ENCODE measurements around the gene LRRN1. TPM values are rescaled to one million over a fixed set of nuclear protein-coding genes. Genes with fewer than 3 reads are reported as not detected.

Gene LRRN1
- total RNA-seq: 26.6 TPM
- polyA plus RNA-seq (ENCODE audit: insufficient read depth in 1 of 8, insufficient read length in 8 of 8, low replicate concordance in 1 of 8): 100 to 1,000 TPM in 2 of 8 donors, 10 to 100 TPM in 6; 49.1 to 133 (median 84.8) TPM
- long read RNA-seq, donor 1, transcript LRRN1-201 (2 exons, 3,823 nt): major isoform, 9 of 11 reads
- long read RNA-seq, donor 1, partial matches to known transcripts: 0 of 11 reads
- long read RNA-seq, donor 1, other reads (novel, unspliced or antisense): 0 of 11 reads
- long read RNA-seq, donor 2, partial matches to known transcripts: 0 of 1 reads
- long read RNA-seq, donor 2, other reads (novel, unspliced or antisense): 0 of 1 reads
- long read RNA-seq, donor 3, transcript LRRN1-201 (2 exons, 3,823 nt): major isoform, 17 of 20 reads
- long read RNA-seq, donor 3, partial matches to known transcripts: 0 of 20 reads
- long read RNA-seq, donor 3, other reads (novel, unspliced or antisense): 0 of 20 reads
- long read RNA-seq, donor 4, transcript LRRN1-201 (2 exons, 3,823 nt): major isoform, 8 of 8 reads
- long read RNA-seq, donor 4, partial matches to known transcripts: 0 of 8 reads
- long read RNA-seq, donor 4, other reads (novel, unspliced or antisense): 0 of 8 reads
- long read RNA-seq, donor 5, transcript LRRN1-201 (2 exons, 3,823 nt): major isoform, 73 of 93 reads
- long read RNA-seq, donor 5, partial matches to known transcripts: 8 of 93 reads
- long read RNA-seq, donor 5, other reads (novel, unspliced or antisense): 9 of 93 reads
- long read RNA-seq, donor 6, transcript LRRN1-201 (2 exons, 3,823 nt): major isoform, 15 of 16 reads
- long read RNA-seq, donor 6, partial matches to known transcripts: 0 of 16 reads
- long read RNA-seq, donor 6, other reads (novel, unspliced or antisense): 0 of 16 reads
- long read RNA-seq, donor 7, transcript LRRN1-201 (2 exons, 3,823 nt): major isoform, 25 of 129 reads
- long read RNA-seq, donor 7, partial matches to known transcripts: 103 of 129 reads
- long read RNA-seq, donor 7, other reads (novel, unspliced or antisense): 0 of 129 reads
- long read RNA-seq, donor 8, transcript LRRN1-201 (2 exons, 3,823 nt): major isoform, 5 of 5 reads
- long read RNA-seq, donor 8, partial matches to known transcripts: 0 of 5 reads
- long read RNA-seq, donor 8, other reads (novel, unspliced or antisense): 0 of 5 reads
- long read RNA-seq, donor 9, transcript LRRN1-201 (2 exons, 3,823 nt): major isoform, 11 of 50 reads
- long read RNA-seq, donor 9, partial matches to known transcripts: 37 of 50 reads
- long read RNA-seq, donor 9, other reads (novel, unspliced or antisense): 0 of 50 reads
- long read RNA-seq, donor 10, transcript LRRN1-201 (2 exons, 3,823 nt): major isoform, 21 of 62 reads
- long read RNA-seq, donor 10, partial matches to known transcripts: 39 of 62 reads
- long read RNA-seq, donor 10, other reads (novel, unspliced or antisense): 0 of 62 reads
- long read RNA-seq, donor 11, transcript LRRN1-201 (2 exons, 3,823 nt): major isoform, 13 of 13 reads
- long read RNA-seq, donor 11, partial matches to known transcripts: 0 of 13 reads
- long read RNA-seq, donor 11, other reads (novel, unspliced or antisense): 0 of 13 reads

- DNase-seq: peak; percentile 91
- Histone ChIP-seq H3K27ac (ENCODE audit: low read length) (peak within 1 kb of the TSS; percentile 84), H3K36me3 (ENCODE audit: control insufficient read depth, insufficient read depth, low read length) (no peaks in the 10 kb centered on the region), H3K9me3 (replicated peaks; ENCODE audit: control insufficient read depth, low read depth, low read length) (no peaks in the 10 kb centered on the region), H3K27me3 (ENCODE audit: control insufficient read depth, insufficient read depth, low read length) (peaks cover 41% of the 10 kb centered on the region), H3K4me1 (ENCODE audit: control insufficient read depth, insufficient read depth, low read length) (peaks cover 14% of the 10 kb centered on the region), H3K4me3 (ENCODE audit: low read length) (peak within 1 kb of the TSS; percentile 71)
- WGBS (ENCODE audit: insufficient coverage): 0% methylated on average over 70 of the region's 102 CpGs
These were observed at the start of gene LRRN1 for GRCh38 chr3:3799173-3800079. LRRN1 (plus strand) TSS chr3:3799431; CDS start chr3:3844642, 45,211 bp downstream.

- no peak overlapping the region for H3K4me3 ChIP-seq (ENCODE audit: low read length)
- no peak overlapping the region for H3K27ac ChIP-seq (ENCODE audit: low read length)
- WGBS (ENCODE audit: insufficient coverage): 67% methylated on average over 1 of the region's 3 CpGs
- DNase-seq: no peak
- no peaks in the 10 kb centered on the region for H3K36me3 ChIP-seq (ENCODE audit: control insufficient read depth, insufficient read depth, low read length)
- H3K4me1 ChIP-seq (ENCODE audit: control insufficient read depth, insufficient read depth, low read length): peaks cover 3% of the 10 kb centered on the region
- no peaks in the 10 kb centered on the region for H3K27me3 ChIP-seq (ENCODE audit: control insufficient read depth, insufficient read depth, low read length)
- H3K9me3 ChIP-seq (replicated peaks; ENCODE audit: control insufficient read depth, low read depth, low read length): no peaks in the 10 kb centered on the region
These were observed 45.8 kb upstream of the LRRN1 start for GRCh38 chr3:3753416-3753815.

- Histone ChIP-seq H3K36me3 (ENCODE audit: control insufficient read depth, insufficient read depth, low read length) (no peaks in the 10 kb centered on the region), H3K27ac (ENCODE audit: low read length) (peak overlapping the region; percentile 25), H3K9me3 (replicated peaks; ENCODE audit: control insufficient read depth, low read depth, low read length) (no peaks in the 10 kb centered on the region), H3K4me1 (ENCODE audit: control insufficient read depth, insufficient read depth, low read length) (peaks cover 8% of the 10 kb centered on the region), H3K27me3 (ENCODE audit: control insufficient read depth, insufficient read depth, low read length) (no peaks in the 10 kb centered on the region), H3K4me3 (ENCODE audit: low read length) (no peak overlapping the region)
- DNase-seq: peak; percentile 69
- 70% methylated on average over 4 of the region's 4 CpGs for WGBS (ENCODE audit: insufficient coverage)
These were observed 33.6 kb upstream of the LRRN1 start for GRCh38 chr3:3765661-3766060.

GRCh38 chr3:3766140-3766539 is 33.1 kb upstream of the LRRN1 start:
- Histone ChIP-seq H3K4me1 (ENCODE audit: control insufficient read depth, insufficient read depth, low read length) (peaks cover 12% of the 10 kb centered on the region), H3K27ac (ENCODE audit: low read length) (peak overlapping the region; percentile 25), H3K36me3 (ENCODE audit: control insufficient read depth, insufficient read depth, low read length) (no peaks in the 10 kb centered on the region), H3K4me3 (ENCODE audit: low read length) (no peak overlapping the region), H3K27me3 (ENCODE audit: control insufficient read depth, insufficient read depth, low read length) (no peaks in the 10 kb centered on the region), H3K9me3 (replicated peaks; ENCODE audit: control insufficient read depth, low read depth, low read length) (no peaks in the 10 kb centered on the region)
- no CpG with 5 or more reads among the region's 1 CpG for WGBS (ENCODE audit: insufficient coverage)
- peak; percentile 25 for DNase-seq

GRCh38 chr3:3771094-3771493 is 28.1 kb upstream of the LRRN1 start:
- Histone ChIP-seq H3K4me1 (ENCODE audit: control insufficient read depth, insufficient read depth, low read length) (peaks cover 10% of the 10 kb centered on the region), H3K9me3 (replicated peaks; ENCODE audit: control insufficient read depth, low read depth, low read length) (peaks cover 11% of the 10 kb centered on the region), H3K36me3 (ENCODE audit: control insufficient read depth, insufficient read depth, low read length) (no peaks in the 10 kb centered on the region), H3K27ac (ENCODE audit: low read length) (peak overlapping the region; percentile 65), H3K27me3 (ENCODE audit: control insufficient read depth, insufficient read depth, low read length) (no peaks in the 10 kb centered on the region), H3K4me3 (ENCODE audit: low read length) (no peak overlapping the region)
- WGBS (ENCODE audit: insufficient coverage): no CpG with 5 or more reads among the region's 3 CpGs
- peak; percentile 90 for DNase-seq

- Histone ChIP-seq H3K9me3 (replicated peaks; ENCODE audit: control insufficient read depth, low read depth, low read length) (peaks cover 11% of the 10 kb centered on the region), H3K4me1 (ENCODE audit: control insufficient read depth, insufficient read depth, low read length) (peaks cover 8% of the 10 kb centered on the region), H3K27me3 (ENCODE audit: control insufficient read depth, insufficient read depth, low read length) (no peaks in the 10 kb centered on the region), H3K36me3 (ENCODE audit: control insufficient read depth, insufficient read depth, low read length) (no peaks in the 10 kb centered on the region), H3K4me3 (ENCODE audit: low read length) (no peak overlapping the region), H3K27ac (ENCODE audit: low read length) (peak overlapping the region; percentile 65)
- DNase-seq: peak; percentile 96
- WGBS (ENCODE audit: insufficient coverage): no CpG with 5 or more reads among the region's 1 CpG
These were observed 27.7 kb upstream of the LRRN1 start for GRCh38 chr3:3771567-3771966.

- Histone ChIP-seq H3K27ac (ENCODE audit: low read length) (no peak overlapping the region), H3K9me3 (replicated peaks; ENCODE audit: control insufficient read depth, low read depth, low read length) (peaks cover 11% of the 10 kb centered on the region), H3K36me3 (ENCODE audit: control insufficient read depth, insufficient read depth, low read length) (no peaks in the 10 kb centered on the region), H3K4me1 (ENCODE audit: control insufficient read depth, insufficient read depth, low read length) (peaks cover 8% of the 10 kb centered on the region), H3K27me3 (ENCODE audit: control insufficient read depth, insufficient read depth, low read length) (no peaks in the 10 kb centered on the region), H3K4me3 (ENCODE audit: low read length) (no peak overlapping the region)
- WGBS (ENCODE audit: insufficient coverage): no CpG with 5 or more reads among the region's 1 CpG
- no peak for DNase-seq
These were observed 26.9 kb upstream of the LRRN1 start for GRCh38 chr3:3772338-3772737.

- no peak overlapping the region for H3K4me3 ChIP-seq (ENCODE audit: low read length)
- DNase-seq: no peak
These were observed 26.3 kb upstream of the LRRN1 start for GRCh38 chr3:3772920-3773319.

GRCh38 chr3:3776607-3777006 is 22.6 kb upstream of the LRRN1 start:
- WGBS (ENCODE audit: insufficient coverage): no CpG with 5 or more reads among the region's 4 CpGs
- peaks cover 11% of the 10 kb centered on the region for H3K9me3 ChIP-seq (replicated peaks; ENCODE audit: control insufficient read depth, low read depth, low read length)
- no peak for DNase-seq
- no peaks in the 10 kb centered on the region for H3K36me3 ChIP-seq (ENCODE audit: control insufficient read depth, insufficient read depth, low read length)
- no peaks in the 10 kb centered on the region for H3K27me3 ChIP-seq (ENCODE audit: control insufficient read depth, insufficient read depth, low read length)
- H3K4me3 ChIP-seq (ENCODE audit: low read length): no peak overlapping the region
- H3K27ac ChIP-seq (ENCODE audit: low read length): no peak overlapping the region
- peaks cover 3% of the 10 kb centered on the region for H3K4me1 ChIP-seq (ENCODE audit: control insufficient read depth, insufficient read depth, low read length)

More at GRCh38 chr3:3772920-3773319, 26.3 kb upstream of the LRRN1 start:
- H3K36me3 ChIP-seq (ENCODE audit: control insufficient read depth, insufficient read depth, low read length): no peaks in the 10 kb centered on the region
- WGBS (ENCODE audit: insufficient coverage): 54% methylated on average over 7 of the region's 7 CpGs
- H3K9me3 ChIP-seq (replicated peaks; ENCODE audit: control insufficient read depth, low read depth, low read length): peaks cover 11% of the 10 kb centered on the region
- no peaks in the 10 kb centered on the region for H3K27me3 ChIP-seq (ENCODE audit: control insufficient read depth, insufficient read depth, low read length)
- no peak overlapping the region for H3K27ac ChIP-seq (ENCODE audit: low read length)
- peaks cover 8% of the 10 kb centered on the region for H3K4me1 ChIP-seq (ENCODE audit: control insufficient read depth, insufficient read depth, low read length)
